ENCODE data around the gene MB21D2.
A peak's percentile ranks its signal among the peaks of the same experiment; 100 is the strongest.

Gene MB21D2

DNA sequence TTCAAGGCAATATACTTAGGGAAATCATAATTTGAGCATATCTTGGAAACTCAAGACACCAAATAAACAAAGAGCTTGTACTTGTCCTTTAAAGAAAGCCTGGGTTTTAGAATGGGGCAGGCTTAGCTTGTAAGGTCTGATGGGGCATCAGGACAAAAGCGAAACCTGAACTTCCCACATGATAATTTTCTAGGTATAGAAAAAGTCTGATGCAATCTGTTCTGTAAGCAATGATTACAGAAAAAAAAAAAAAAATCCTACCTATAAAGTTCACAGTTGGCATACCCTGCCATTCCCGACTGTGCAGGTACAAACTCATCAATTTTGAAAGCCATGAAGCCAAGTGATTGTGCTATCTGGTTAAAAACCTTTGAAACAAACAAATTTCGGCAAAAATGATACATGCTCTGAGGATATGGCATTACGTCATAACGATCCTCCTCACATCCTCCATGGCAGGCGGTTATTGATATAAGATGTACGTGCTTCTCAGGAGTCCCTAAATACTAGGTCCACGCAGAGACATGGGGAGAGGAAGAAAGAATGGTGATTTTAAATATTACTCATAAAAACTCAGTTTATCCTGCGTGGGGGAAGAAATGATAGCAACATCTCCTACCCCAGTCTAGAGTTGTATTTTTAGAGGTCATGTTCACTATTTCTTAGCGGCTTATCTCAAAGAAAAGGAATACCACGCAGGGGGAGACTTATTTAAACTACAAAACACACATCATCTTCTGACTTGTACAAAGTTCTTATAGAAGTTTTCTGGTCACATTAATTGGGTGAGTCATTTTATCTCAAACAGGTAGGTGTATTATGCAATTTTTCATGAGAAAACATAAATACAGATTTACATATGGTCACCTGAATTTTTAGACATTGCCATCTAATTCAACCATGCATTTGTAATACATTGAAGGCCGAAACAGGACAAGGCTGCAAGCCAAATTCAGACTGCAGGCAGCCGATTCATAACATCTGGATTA, 27.0 kb downstream of the MB21D2 start:
- in situ Hi-C loops (cut with HindIII; ENCODE audit: low sequenced_read_pairs), result no loop called here
- H3K4me3 ChIP-seq (ENCODE audit: low read depth, low read length), result no peak overlapping the region
- TF ChIP-seq CTCF (IDR thresholded peaks at IDR 0.05; ENCODE audit: low read depth, low read length, missing control alignments), result no peak
- no peak for DNase-seq (ENCODE audit: low read depth)

DNA sequence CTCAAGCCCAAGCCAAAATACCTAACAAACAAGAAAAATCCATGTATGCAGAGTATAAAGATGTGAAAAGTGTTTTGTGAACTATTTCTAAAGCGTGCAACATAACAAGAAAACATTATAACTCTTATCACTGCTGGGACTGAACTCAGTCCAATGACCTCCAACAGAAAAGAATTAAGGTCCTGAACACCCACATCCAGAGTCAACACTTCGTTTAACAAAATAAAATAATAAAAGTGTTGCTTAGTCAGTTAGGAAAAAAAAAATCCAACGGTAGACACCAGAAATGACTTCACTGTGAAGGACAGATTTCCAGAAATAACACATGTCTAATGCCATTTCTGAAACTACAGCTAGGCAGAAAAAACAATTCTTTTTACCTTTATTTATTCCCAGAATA, 28.0 kb downstream of the MB21D2 start:
- no peak for DNase-seq (ENCODE audit: low read depth)
- TF ChIP-seq CTCF (IDR thresholded peaks at IDR 0.05; ENCODE audit: low read depth, low read length, missing control alignments), result no peak
- in situ Hi-C loops (cut with HindIII; ENCODE audit: low sequenced_read_pairs), result no loop called here
- H3K4me3 ChIP-seq (ENCODE audit: low read depth, low read length), result no peak overlapping the region

DNA sequence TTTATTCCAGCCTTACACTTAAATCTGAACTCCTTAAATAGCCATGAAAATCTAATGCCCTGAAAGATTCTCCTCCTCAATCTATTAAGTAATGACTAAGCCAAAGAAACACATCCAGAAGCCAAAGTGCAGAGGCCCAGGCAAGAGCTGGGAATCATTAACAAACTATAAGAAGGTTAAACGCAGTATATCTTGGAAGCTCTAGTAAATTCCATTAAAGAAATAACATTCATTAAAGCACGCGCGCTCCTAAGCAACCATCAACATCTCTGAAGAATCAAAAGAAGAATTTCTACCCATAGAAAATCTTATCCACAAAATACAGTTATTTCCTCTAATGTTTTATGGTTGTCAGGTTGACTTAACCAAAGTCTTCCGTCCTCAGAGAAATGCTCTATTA, 29.5 kb downstream of the MB21D2 start:
- in situ Hi-C loops (cut with HindIII; ENCODE audit: low sequenced_read_pairs), result no loop called here
- H3K4me3 ChIP-seq (ENCODE audit: low read depth, low read length), result no peak overlapping the region
- DNase-seq (ENCODE audit: low read depth), result no peak
- no peak for TF ChIP-seq CTCF (IDR thresholded peaks at IDR 0.05; ENCODE audit: low read depth, low read length, missing control alignments)

DNA sequence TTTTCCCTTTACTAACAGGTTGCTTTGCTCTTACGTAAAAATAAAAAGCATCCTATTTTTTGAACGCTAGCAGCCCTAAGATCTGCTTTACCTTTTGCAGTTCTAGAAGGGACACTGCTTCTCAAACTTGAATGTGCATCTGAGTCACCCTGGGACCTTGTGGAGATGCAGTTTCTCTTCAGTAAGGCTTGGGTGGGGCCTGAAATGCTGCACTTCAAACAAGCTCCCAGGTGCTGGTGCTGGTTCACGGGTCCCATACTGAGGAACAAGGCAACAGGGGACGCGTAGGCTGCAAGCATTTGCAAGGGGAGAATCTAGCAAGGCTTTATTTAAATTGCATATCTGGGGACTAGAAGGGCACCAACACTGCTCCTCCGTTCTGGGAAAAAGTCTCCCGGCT, 30.0 kb downstream of the MB21D2 start:
- TF ChIP-seq CTCF (IDR thresholded peaks at IDR 0.05; ENCODE audit: low read depth, low read length, missing control alignments), result no peak
- H3K4me3 ChIP-seq (ENCODE audit: low read depth, low read length), result no peak overlapping the region

GRCh38 chr3:192887047-192887446, 30.6 kb downstream of the MB21D2 start:
- no peak overlapping the region for H3K4me3 ChIP-seq (ENCODE audit: low read depth, low read length)
- no peak for TF ChIP-seq CTCF (IDR thresholded peaks at IDR 0.05; ENCODE audit: low read depth, low read length, missing control alignments)
- in situ Hi-C loops (cut with HindIII; ENCODE audit: low sequenced_read_pairs), result no loop called here
- DNase-seq (ENCODE audit: low read depth), result peak; percentile 52

More for the DNA sequence above, 30.0 kb downstream of the MB21D2 start:
- no peak for DNase-seq (ENCODE audit: low read depth)
- in situ Hi-C loops (cut with HindIII; ENCODE audit: low sequenced_read_pairs), result no loop called here

GRCh38 chr3:192884777-192885773, 32.6 kb downstream of the MB21D2 start:
- no peak for TF ChIP-seq CTCF (IDR thresholded peaks at IDR 0.05; ENCODE audit: low read depth, low read length, missing control alignments)
- no peak for DNase-seq (ENCODE audit: low read depth)
- in situ Hi-C loops (cut with HindIII; ENCODE audit: low sequenced_read_pairs), result no loop called here
- no peak overlapping the region for H3K4me3 ChIP-seq (ENCODE audit: low read depth, low read length)

Measured in astrocyte of the cerebellum (primary cell).